Measurements from ENCODE around the gene ZNF526. TPM values are rescaled to one million over a fixed set of nuclear protein-coding genes. Genes with fewer than 3 reads are reported as not detected.

Gene ZNF526
- total RNA-seq, 1 donor from 2014 or later = 6.1 TPM

GRCh38 chr19:42207767-42208271 is 12.3 kb upstream of the ZNF526 start:
- Histone ChIP-seq H3K4me1 (peaks cover 28% of the 10 kb centered on the region), H3K36me3 (peaks cover 0 to 79% of the 10 kb centered on the region in 2 donors), H3K9me3 (no peaks in the 10 kb centered on the region), H3K27me3 (no peaks in the 10 kb centered on the region), H3K4me3 (no peak overlapping the region), H3K27ac (peak overlapping the region; percentile 44)
- TF ChIP-seq POLR2A (IDR thresholded peaks at IDR 0.05) (no peak), POLR2AphosphoS5 (IDR thresholded peaks at IDR 0.05; ENCODE audit: insufficient read depth in 1 of 2, low read depth in 1 of 2) (no peak), CTCF (IDR thresholded peaks at IDR 0.05) (no peak)
- intact Hi-C loops (cut with DNase I) = no loop called here
- DNase-seq (ENCODE audit: extremely low spot score in 2 of 2) = no peak

GRCh38 chr19:42208612-42209011 is 11.5 kb upstream of the ZNF526 start:
- H3K27me3 ChIP-seq = no peaks in the 10 kb centered on the region
- H3K27ac ChIP-seq = no peak overlapping the region
- TF ChIP-seq POLR2A (IDR thresholded peaks at IDR 0.05) (no peak), CTCF (IDR thresholded peaks at IDR 0.05) (no peak), POLR2AphosphoS5 (IDR thresholded peaks at IDR 0.05; ENCODE audit: insufficient read depth in 1 of 2, low read depth in 1 of 2) (no peak)
- peaks cover 0 to 76% of the 10 kb centered on the region in 2 donors for H3K36me3 ChIP-seq
- H3K4me3 ChIP-seq = no peak overlapping the region
- peaks cover 36% of the 10 kb centered on the region for H3K4me1 ChIP-seq
- no peak for DNase-seq (ENCODE audit: extremely low spot score in 2 of 2)
- intact Hi-C loops (cut with DNase I) = no loop called here
- no peaks in the 10 kb centered on the region for H3K9me3 ChIP-seq

GRCh38 chr19:42212886-42213285 is 7.2 kb upstream of the ZNF526 start:
- TF ChIP-seq CTCF (IDR thresholded peaks at IDR 0.05) (no peak), POLR2A (IDR thresholded peaks at IDR 0.05) (no peak), POLR2AphosphoS5 (IDR thresholded peaks at IDR 0.05; ENCODE audit: insufficient read depth in 1 of 2, low read depth in 1 of 2) (no peak)
- Histone ChIP-seq H3K9me3 (no peaks in the 10 kb centered on the region), H3K36me3 (peaks cover 0 to 57% of the 10 kb centered on the region in 2 donors), H3K4me1 (peaks cover 38% of the 10 kb centered on the region), H3K27me3 (no peaks in the 10 kb centered on the region), H3K4me3 (no peak overlapping the region), H3K27ac (no peak overlapping the region)
- DNase-seq (ENCODE audit: extremely low spot score in 2 of 2) = no peak
- intact Hi-C loops (cut with DNase I) = no loop called here

GRCh38 chr19:42214810-42215485 is 5.2 kb upstream of the ZNF526 start:
- TF ChIP-seq CTCF (IDR thresholded peaks at IDR 0.05) = no peak
- TF ChIP-seq POLR2AphosphoS5 (IDR thresholded peaks at IDR 0.05; ENCODE audit: insufficient read depth in 1 of 2, low read depth in 1 of 2) = no peak
- TF ChIP-seq POLR2A (IDR thresholded peaks at IDR 0.05) = no peak
- no peak for DNase-seq (ENCODE audit: extremely low spot score in 2 of 2)
- Histone ChIP-seq H3K9me3 (no peaks in the 10 kb centered on the region), H3K27ac (no peak overlapping the region), H3K4me1 (peaks cover 56% of the 10 kb centered on the region), H3K4me3 (no peak overlapping the region), H3K36me3 (peaks cover 0 to 38% of the 10 kb centered on the region in 2 donors), H3K27me3 (no peaks in the 10 kb centered on the region)
- intact Hi-C loops (cut with DNase I) = no loop called here

Measured in vagina (tissue), 2 donors.